ENCODE results near the gene METTL24.

The METTL24 gene

DNA sequence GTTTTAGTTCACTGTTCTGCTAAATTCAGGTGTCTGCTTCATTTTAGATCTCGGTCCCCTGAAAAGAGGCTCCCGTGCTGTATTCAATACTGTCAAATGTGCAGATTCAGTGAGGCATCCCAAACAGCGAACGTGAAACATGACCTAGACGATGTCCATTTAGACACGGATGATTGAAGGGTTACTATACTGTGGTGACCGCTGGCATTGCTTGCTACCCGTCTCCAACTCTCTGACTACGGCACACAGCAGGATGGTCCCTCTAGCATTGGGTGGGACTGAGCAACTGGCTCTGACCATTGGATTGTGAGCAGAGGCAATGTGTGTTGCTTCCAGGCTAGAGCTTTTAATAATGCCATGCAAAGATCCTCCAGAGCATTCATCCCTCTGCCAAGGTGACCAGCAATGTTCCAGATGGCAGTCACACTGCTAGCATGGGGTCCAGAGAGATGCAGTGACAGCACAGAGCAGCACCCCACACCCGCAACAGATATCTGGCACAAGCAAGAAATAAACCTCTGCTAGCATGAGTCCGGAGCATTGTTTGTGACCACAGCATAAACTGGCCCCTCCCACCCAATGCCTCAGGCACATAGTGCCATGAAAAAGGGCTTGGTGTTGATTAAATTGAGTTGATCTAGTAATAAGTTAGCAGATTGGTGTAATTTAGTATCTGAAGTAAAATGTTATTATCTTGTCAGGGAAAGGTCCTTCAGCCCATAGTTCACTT is 9.0 kb downstream of the METTL24 start:
- Histone ChIP-seq H3K9me3 (replicated peaks; ENCODE audit: low read length) (no peaks in the 10 kb centered on the region), H3K4me1 (ENCODE audit: control insufficient read depth, insufficient read depth, low read length) (no peaks in the 10 kb centered on the region)

DNA sequence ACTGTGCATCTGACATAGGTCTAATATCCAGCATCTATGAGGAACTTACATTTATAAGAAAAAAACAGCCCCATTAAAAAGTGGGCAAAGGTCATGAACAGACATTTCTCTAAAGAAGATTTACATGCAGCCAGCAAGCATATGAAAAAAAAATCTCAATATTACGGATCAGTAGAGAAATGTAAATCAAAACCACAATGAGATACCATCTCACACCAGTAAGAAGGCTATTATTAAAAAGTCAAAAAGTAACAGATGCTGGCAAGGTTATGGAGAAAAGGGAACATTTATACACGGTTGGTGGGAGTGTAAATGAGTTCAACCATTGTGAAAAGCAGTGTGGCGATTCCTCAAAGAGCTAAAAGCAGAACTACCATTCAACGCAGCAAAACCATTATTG is 13.1 kb downstream of the METTL24 start:
- Histone ChIP-seq H3K9me3 (replicated peaks; ENCODE audit: low read length) (no peaks in the 10 kb centered on the region), H3K27me3 (ENCODE audit: control insufficient read depth, insufficient read depth, low read length) (peaks cover 22% of the 10 kb centered on the region), H3K4me1 (ENCODE audit: control insufficient read depth, insufficient read depth, low read length) (no peaks in the 10 kb centered on the region), H3K4me3 (ENCODE audit: low read length) (no peak overlapping the region), H3K4me2 (ENCODE audit: low read length) (no peak overlapping the region), H3K36me3 (ENCODE audit: insufficient read depth, low read length) (no peaks in the 10 kb centered on the region), H3K9ac (ENCODE audit: low read depth, low read length) (no peak overlapping the region)

More for the DNA sequence above, 9.0 kb downstream of the METTL24 start:
- H3K4me3 ChIP-seq (ENCODE audit: low read length), result no peak overlapping the region
- no peaks in the 10 kb centered on the region for H3K36me3 ChIP-seq (ENCODE audit: insufficient read depth, low read length)
- H3K9ac ChIP-seq (ENCODE audit: low read depth, low read length), result no peak overlapping the region
- H3K4me2 ChIP-seq (ENCODE audit: low read length), result no peak overlapping the region
- H3K27me3 ChIP-seq (ENCODE audit: control insufficient read depth, insufficient read depth, low read length), result peaks cover 11% of the 10 kb centered on the region

DNA sequence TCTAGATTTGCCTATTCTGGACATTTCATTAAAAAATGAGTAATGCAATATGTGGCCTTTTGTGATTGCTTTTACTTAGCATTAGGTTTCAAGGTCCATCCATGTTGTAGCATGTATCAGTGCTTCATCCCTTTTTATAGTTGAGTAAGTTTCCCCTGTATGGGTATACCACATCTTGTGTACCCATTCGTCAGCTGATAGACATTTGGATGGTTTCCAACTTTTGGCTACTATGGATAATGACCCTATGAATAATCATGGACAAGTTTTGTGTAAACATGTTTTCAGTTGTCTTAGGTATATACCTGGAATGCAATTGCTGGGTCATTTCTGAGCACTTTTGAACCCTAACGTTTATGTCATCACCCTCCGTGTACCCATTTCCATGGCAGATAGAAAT is 15.4 kb downstream of the METTL24 start:
- no peaks in the 10 kb centered on the region for H3K9me3 ChIP-seq (replicated peaks; ENCODE audit: low read length)
- H3K4me2 ChIP-seq (ENCODE audit: low read length), result no peak overlapping the region
- no peak overlapping the region for H3K9ac ChIP-seq (ENCODE audit: low read depth, low read length)
- no peaks in the 10 kb centered on the region for H3K4me1 ChIP-seq (ENCODE audit: control insufficient read depth, insufficient read depth, low read length)
- peaks cover 26% of the 10 kb centered on the region for H3K27me3 ChIP-seq (ENCODE audit: control insufficient read depth, insufficient read depth, low read length)
- no peaks in the 10 kb centered on the region for H3K36me3 ChIP-seq (ENCODE audit: insufficient read depth, low read length)
- no peak overlapping the region for H3K4me3 ChIP-seq (ENCODE audit: low read length)

DNA sequence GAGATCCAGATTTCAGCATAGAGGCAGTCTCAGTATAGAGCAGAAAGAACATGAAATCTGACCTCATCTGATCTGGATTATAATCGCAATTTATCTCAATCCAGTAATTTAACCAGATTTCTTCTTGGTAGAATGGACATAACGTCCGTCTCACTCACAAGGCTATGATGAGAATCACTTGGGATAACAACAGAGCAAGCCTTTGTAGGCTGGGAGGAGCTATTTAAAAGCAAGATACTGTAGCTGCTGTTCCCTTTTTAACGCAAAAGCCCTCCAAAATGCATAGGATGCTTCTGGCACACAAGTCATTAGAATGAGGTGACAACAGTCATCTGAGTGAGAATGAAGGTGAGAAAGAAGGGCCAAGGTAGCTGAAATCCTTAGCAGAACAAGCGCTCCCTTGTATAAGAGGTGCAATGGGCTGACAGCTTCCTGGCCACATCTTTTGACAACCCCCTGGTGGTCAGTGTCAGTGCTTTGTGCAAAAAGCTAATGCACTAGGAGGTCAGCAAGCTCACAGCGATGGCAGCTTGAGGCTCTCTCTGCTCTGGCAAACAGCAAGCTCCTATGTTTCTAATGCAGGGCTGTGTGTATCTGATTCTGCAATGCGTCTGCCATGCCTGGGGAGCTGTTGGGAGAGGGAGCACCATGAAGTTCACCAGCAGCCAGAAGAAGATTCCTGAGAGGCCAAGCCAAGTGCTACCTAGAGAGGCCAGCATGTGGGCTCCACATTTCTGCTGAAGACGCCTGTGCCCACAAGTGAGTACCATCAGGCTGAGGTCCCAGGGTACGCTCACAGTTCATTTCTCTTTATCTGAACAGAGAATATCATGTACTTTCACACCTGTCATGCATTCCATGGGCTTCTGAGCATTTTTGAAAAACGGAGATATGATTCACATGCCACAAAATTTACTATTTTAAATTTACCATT is 16.2 kb downstream of the METTL24 start:
- no peak overlapping the region for H3K4me3 ChIP-seq (ENCODE audit: low read length)
- no peaks in the 10 kb centered on the region for H3K4me1 ChIP-seq (ENCODE audit: control insufficient read depth, insufficient read depth, low read length)
- peaks cover 26% of the 10 kb centered on the region for H3K27me3 ChIP-seq (ENCODE audit: control insufficient read depth, insufficient read depth, low read length)
- no peak overlapping the region for H3K9ac ChIP-seq (ENCODE audit: low read depth, low read length)
- H3K36me3 ChIP-seq (ENCODE audit: insufficient read depth, low read length), result no peaks in the 10 kb centered on the region
- no peaks in the 10 kb centered on the region for H3K9me3 ChIP-seq (replicated peaks; ENCODE audit: low read length)
- no peak overlapping the region for H3K4me2 ChIP-seq (ENCODE audit: low read length)

DNA sequence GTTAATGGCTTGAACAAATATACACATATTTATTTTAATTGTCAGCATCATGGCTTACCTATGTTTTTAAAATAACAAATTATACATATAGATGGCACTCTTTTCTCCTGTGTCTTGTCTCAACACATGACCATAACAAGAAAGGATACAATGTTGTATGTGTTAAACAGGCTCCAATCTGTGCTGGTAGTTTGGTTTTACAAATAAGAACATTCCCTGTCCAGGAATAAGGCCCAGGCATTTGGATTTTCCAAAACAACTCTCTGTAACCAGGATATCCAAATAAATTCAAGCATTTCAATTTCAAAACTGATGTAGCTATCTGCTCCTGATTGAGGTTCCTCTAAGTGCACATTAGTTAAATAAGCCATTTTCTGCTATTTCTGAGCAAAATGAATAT is 17.1 kb downstream of the METTL24 start:
- Histone ChIP-seq H3K27me3 (ENCODE audit: control insufficient read depth, insufficient read depth, low read length) (peaks cover 26% of the 10 kb centered on the region), H3K9ac (ENCODE audit: low read depth, low read length) (no peak overlapping the region), H3K9me3 (replicated peaks; ENCODE audit: low read length) (no peaks in the 10 kb centered on the region), H3K4me2 (ENCODE audit: low read length) (no peak overlapping the region), H3K36me3 (ENCODE audit: insufficient read depth, low read length) (no peaks in the 10 kb centered on the region), H3K4me1 (ENCODE audit: control insufficient read depth, insufficient read depth, low read length) (no peaks in the 10 kb centered on the region), H3K4me3 (ENCODE audit: low read length) (no peak overlapping the region)

DNA sequence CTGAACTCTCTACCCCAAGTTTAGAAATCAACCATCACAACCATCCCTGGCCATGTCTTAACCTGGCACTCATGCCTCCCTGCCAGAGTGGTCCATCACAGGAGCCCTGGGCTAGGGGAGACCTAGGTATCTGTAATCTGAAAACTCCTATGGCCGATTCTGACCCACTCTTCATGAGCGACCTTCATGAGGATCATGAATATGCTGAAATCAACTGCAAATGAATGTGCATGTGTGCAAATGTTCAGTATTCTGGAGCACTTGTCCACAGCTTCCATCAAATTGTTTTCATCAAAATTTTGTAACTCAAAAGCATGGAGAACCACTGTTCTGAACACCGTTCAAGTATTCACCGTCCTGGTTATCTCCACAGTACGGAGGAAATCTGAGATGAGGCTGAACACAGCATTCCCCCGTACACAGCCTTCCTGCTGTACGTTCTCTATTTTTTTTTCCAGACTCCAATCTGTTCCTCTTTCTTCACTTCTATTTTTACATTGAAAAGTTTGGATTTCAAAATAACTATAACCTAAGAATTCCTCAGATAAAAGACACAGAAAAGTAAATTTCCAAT is 17.7 kb downstream of the METTL24 start:
- H3K4me1 ChIP-seq (ENCODE audit: control insufficient read depth, insufficient read depth, low read length), result no peaks in the 10 kb centered on the region
- H3K9me3 ChIP-seq (replicated peaks; ENCODE audit: low read length), result no peaks in the 10 kb centered on the region
- no peak overlapping the region for H3K4me2 ChIP-seq (ENCODE audit: low read length)
- no peaks in the 10 kb centered on the region for H3K36me3 ChIP-seq (ENCODE audit: insufficient read depth, low read length)
- H3K27me3 ChIP-seq (ENCODE audit: control insufficient read depth, insufficient read depth, low read length), result peaks cover 26% of the 10 kb centered on the region
- no peak overlapping the region for H3K9ac ChIP-seq (ENCODE audit: low read depth, low read length)
- no peak overlapping the region for H3K4me3 ChIP-seq (ENCODE audit: low read length)

DNA sequence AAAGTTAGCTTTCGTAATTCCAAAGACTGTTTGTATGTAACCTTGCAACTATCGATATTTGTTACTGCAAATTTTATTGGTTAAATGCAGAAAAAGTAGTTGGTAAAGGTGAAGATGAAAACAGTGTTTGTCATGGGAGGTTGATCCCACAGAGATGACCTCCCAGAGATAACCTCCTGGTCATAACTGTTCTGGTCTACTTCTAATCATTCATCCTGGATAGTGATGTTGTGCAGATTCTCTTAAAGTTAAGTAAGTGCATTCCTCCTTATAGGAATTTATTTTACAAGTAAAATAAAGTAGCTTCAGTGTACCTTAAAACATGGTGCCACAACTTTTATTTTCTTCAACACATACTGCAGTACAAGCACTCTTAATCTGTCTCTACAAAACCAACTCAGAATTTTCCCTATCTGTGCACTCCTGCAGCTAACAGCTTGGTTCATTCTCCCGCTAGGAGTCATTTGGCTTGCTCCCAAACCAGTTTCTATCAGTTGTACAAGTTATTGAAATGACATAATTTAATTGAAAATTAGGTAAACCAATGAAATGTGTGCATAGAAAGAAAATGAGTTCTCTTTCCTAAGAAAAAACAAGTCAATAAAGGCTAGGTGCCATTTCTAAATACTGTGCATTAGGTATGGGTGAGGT is 19.2 kb downstream of the METTL24 start:
- no peak overlapping the region for H3K9ac ChIP-seq (ENCODE audit: low read depth, low read length)
- no peak overlapping the region for H3K4me3 ChIP-seq (ENCODE audit: low read length)
- H3K4me2 ChIP-seq (ENCODE audit: low read length), result no peak overlapping the region
- H3K4me1 ChIP-seq (ENCODE audit: control insufficient read depth, insufficient read depth, low read length), result no peaks in the 10 kb centered on the region
- no peaks in the 10 kb centered on the region for H3K9me3 ChIP-seq (replicated peaks; ENCODE audit: low read length)
- no peaks in the 10 kb centered on the region for H3K36me3 ChIP-seq (ENCODE audit: insufficient read depth, low read length)
- peaks cover 33% of the 10 kb centered on the region for H3K27me3 ChIP-seq (ENCODE audit: control insufficient read depth, insufficient read depth, low read length)

DNA sequence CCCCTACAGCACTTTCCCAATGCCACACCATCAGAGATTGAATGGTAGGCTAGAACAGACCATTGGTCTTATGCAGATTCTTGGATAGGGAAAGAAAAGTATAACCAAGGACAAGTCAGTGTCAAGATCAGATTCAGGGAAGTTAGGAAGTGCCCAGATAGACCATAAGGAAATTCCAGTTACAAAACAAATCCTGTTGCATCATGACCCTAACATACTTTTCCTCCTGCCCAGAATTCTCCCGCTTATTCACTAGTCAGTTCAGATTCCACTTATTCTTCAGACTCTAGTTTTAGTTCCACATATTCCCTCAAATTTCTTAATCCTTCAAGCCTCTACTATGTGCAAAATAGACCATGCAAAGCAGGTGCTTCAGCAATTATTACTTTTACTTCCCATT is 20.7 kb downstream of the METTL24 start:
- H3K9ac ChIP-seq (ENCODE audit: low read depth, low read length), result no peak overlapping the region
- no peaks in the 10 kb centered on the region for H3K9me3 ChIP-seq (replicated peaks; ENCODE audit: low read length)
- no peak overlapping the region for H3K4me3 ChIP-seq (ENCODE audit: low read length)
- no peaks in the 10 kb centered on the region for H3K36me3 ChIP-seq (ENCODE audit: insufficient read depth, low read length)
- H3K4me2 ChIP-seq (ENCODE audit: low read length), result no peak overlapping the region
- no peaks in the 10 kb centered on the region for H3K4me1 ChIP-seq (ENCODE audit: control insufficient read depth, insufficient read depth, low read length)
- peaks cover 33% of the 10 kb centered on the region for H3K27me3 ChIP-seq (ENCODE audit: control insufficient read depth, insufficient read depth, low read length)

DNA sequence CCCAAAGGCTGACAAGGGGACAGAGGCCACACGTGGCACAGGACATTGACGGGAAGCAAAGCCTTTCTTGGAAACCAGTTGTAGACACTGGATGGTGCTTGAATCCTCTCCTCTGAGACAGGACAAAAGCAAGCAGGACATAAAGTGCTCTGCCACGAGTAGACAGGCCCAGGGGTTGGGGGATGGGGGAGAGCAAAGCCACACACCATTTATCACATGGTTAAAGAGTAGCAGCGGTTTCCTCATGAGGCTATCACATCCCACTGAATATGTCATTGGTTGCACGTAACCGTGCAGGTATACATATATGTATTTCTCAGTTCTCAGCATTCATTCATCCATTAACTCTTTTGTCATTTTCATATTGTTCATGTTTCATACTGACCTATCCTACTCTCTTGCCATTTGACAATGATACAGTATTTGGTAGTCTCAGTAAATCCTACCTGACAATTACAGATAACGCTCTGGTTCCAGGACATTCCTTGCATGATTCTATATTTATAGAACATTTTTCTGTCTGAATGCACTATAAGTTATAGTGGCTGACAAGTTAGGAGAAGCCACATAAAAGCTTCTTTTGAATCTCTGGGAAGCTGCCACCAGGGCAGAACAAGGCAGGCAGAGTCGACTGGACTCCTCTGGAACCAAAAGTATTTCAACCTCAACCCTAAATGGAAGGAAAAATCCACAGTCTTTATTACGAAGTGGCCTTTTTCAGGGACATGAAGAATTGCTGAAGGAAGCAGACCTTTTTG is 23.5 kb downstream of the METTL24 start:
- Histone ChIP-seq H3K4me3 (ENCODE audit: low read length) (no peak overlapping the region), H3K4me2 (ENCODE audit: low read length) (no peak overlapping the region), H3K4me1 (ENCODE audit: control insufficient read depth, insufficient read depth, low read length) (no peaks in the 10 kb centered on the region), H3K9ac (ENCODE audit: low read depth, low read length) (no peak overlapping the region), H3K9me3 (replicated peaks; ENCODE audit: low read length) (no peaks in the 10 kb centered on the region), H3K27me3 (ENCODE audit: control insufficient read depth, insufficient read depth, low read length) (peaks cover 16% of the 10 kb centered on the region), H3K36me3 (ENCODE audit: insufficient read depth, low read length) (no peaks in the 10 kb centered on the region)

DNA sequence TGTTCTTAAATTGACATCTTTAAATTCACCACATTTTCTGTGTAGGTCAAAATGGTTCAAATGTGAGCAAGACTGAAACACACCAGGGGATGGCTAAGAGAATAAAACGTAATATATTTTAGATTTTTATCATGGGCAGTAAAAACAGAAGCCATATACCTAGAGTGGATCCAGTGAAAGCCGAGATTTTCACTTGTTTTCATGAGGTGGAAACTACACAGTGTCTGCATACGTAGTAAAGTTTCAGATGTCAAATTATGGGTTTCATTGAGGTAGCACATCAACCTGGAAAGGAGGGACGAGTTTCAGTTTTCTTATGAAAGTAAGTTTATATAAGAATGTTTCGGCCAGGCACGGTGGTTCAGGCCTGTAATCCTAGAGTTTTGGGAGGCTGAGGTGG is 25.9 kb downstream of the METTL24 start:
- Histone ChIP-seq H3K36me3 (ENCODE audit: insufficient read depth, low read length) (no peaks in the 10 kb centered on the region), H3K4me3 (ENCODE audit: low read length) (no peak overlapping the region), H3K4me2 (ENCODE audit: low read length) (no peak overlapping the region), H3K27me3 (ENCODE audit: control insufficient read depth, insufficient read depth, low read length) (peaks cover 7% of the 10 kb centered on the region), H3K9ac (ENCODE audit: low read depth, low read length) (no peak overlapping the region), H3K9me3 (replicated peaks; ENCODE audit: low read length) (no peaks in the 10 kb centered on the region), H3K4me1 (ENCODE audit: control insufficient read depth, insufficient read depth, low read length) (no peaks in the 10 kb centered on the region)

DNA sequence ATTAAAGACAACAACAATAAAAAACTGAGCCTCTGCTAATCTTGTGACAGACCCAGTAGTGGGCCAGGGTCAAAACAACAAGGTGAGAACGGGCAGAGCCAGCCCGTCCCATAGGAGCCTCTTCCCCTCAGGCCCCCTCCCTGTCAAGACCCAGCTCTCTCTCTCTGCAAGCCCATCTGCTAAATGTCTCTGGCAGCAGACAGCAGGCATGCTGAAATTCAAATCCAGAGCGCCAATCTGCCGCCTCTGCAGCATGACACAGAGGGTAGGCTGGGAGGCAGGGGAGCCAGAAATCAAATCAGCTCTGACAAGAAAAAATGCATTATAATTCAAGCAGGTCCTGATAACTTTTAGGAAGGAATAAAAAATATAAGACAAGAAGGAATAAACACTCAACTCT is 26.3 kb downstream of the METTL24 start:
- no peaks in the 10 kb centered on the region for H3K9me3 ChIP-seq (replicated peaks; ENCODE audit: low read length)

More for the DNA sequence above, 26.3 kb downstream of the METTL24 start:
- no peaks in the 10 kb centered on the region for H3K36me3 ChIP-seq (ENCODE audit: insufficient read depth, low read length)
- H3K4me3 ChIP-seq (ENCODE audit: low read length), result no peak overlapping the region
- H3K4me2 ChIP-seq (ENCODE audit: low read length), result no peak overlapping the region
- H3K9ac ChIP-seq (ENCODE audit: low read depth, low read length), result no peak overlapping the region
- no peaks in the 10 kb centered on the region for H3K4me1 ChIP-seq (ENCODE audit: control insufficient read depth, insufficient read depth, low read length)
- H3K27me3 ChIP-seq (ENCODE audit: control insufficient read depth, insufficient read depth, low read length), result peaks cover 7% of the 10 kb centered on the region
